ENCODE data around the gene MEIS2. TPM values are rescaled to one million over a fixed set of nuclear protein-coding genes. Genes with fewer than 3 reads are reported as not detected.

Gene MEIS2
- total and polyA plus RNA-seq, 2 of the 13 experiments (the other 11 are each of a cell fraction or from before 2014, with no cell fraction given): 10.7 to 12.4 TPM

DNA sequence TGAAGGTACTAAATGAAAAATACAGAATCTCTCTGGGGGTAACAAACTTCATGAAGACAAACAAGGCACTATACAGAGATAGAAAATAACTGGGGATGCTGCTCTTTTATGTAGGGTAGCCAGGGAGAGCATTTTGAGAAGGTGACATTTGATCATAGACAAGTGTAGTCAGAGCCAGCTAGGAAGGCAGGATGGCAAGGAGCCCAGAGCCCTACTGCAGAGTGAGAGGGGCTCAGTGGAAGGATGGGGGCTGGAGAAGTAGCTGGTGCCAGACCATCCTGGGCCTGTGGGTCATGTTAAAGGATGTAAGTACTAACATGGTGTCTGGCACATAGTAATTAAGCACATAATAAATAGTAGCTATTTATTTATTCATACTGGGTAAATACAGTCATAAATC lies 133.6 kb downstream of the MEIS2 start (continued):
- TF ChIP-seq, protein P1, sequence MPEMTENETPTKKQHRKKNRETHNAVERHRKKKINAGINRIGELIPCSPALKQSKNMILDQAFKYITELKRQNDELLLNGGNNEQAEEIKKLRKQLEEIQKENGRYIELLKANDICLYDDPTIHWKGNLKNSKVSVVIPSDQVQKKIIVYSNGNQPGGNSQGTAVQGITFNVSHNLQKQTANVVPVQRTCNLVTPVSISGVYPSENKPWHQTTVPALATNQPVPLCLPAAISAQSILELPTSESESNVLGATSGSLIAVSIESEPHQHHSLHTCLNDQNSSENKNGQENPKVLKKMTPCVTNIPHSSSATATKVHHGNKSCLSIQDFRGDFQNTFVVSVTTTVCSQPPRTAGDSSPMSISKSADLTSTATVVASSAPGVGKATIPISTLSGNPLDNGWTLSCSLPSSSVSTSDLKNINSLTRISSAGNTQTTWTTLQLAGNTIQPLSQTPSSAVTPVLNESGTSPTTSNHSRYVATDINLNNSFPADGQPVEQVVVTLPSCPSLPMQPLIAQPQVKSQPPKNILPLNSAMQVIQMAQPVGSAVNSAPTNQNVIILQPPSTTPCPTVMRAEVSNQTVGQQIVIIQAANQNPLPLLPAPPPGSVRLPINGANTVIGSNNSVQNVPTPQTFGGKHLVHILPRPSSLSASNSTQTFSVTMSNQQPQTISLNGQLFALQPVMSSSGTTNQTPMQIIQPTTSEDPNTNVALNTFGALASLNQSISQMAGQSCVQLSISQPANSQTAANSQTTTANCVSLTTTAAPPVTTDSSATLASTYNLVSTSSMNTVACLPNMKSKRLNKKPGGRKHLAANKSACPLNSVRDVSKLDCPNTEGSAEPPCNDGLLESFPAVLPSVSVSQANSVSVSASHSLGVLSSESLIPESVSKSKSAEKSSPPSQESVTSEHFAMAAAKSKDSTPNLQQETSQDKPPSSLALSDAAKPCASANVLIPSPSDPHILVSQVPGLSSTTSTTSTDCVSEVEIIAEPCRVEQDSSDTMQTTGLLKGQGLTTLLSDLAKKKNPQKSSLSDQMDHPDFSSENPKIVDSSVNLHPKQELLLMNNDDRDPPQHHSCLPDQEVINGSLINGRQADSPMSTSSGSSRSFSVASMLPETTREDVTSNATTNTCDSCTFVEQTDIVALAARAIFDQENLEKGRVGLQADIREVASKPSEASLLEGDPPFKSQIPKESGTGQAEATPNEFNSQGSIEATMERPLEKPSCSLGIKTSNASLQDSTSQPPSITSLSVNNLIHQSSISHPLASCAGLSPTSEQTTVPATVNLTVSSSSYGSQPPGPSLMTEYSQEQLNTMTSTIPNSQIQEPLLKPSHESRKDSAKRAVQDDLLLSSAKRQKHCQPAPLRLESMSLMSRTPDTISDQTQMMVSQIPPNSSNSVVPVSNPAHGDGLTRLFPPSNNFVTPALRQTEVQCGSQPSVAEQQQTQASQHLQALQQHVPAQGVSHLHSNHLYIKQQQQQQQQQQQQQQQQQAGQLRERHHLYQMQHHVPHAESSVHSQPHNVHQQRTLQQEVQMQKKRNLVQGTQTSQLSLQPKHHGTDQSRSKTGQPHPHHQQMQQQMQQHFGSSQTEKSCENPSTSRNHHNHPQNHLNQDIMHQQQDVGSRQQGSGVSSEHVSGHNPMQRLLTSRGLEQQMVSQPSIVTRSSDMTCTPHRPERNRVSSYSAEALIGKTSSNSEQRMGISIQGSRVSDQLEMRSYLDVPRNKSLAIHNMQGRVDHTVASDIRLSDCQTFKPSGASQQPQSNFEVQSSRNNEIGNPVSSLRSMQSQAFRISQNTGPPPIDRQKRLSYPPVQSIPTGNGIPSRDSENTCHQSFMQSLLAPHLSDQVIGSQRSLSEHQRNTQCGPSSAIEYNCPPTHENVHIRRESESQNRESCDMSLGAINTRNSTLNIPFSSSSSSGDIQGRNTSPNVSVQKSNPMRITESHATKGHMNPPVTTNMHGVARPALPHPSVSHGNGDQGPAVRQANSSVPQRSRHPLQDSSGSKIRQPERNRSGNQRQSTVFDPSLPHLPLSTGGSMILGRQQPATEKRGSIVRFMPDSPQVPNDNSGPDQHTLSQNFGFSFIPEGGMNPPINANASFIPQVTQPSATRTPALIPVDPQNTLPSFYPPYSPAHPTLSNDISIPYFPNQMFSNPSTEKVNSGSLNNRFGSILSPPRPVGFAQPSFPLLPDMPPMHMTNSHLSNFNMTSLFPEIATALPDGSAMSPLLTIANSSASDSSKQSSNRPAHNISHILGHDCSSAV (CRISPR knock-in tag; IDR thresholded peaks at IDR 0.05; ENCODE audit: borderline replicate concordance): no peak
- TF ChIP-seq ZEB1 (IDR thresholded peaks at IDR 0.05; ENCODE audit: insufficient replicate concordance, low read depth) (no peak), ZNF713 (CRISPR knock-in tag; IDR thresholded peaks at IDR 0.05) (no peak), ZNF10 (CRISPR knock-in tag; IDR thresholded peaks at IDR 0.05; ENCODE audit: borderline replicate concordance, low read depth) (no peak), SOX13 (IDR thresholded peaks at IDR 0.05) (no peak), SOX13 (CRISPR knock-in tag; conservative IDR thresholded peaks at IDR 0.05 in 1 of 2, IDR thresholded peaks at IDR 0.05 in 1 of 2) (no peak)

All from HepG2 (cell line).